Calu3 (cell line): ENCODE measurements around the gene SPATA16. TPM values are rescaled to one million over a fixed set of nuclear protein-coding genes. Genes with fewer than 3 reads are reported as not detected.
A peak's percentile ranks its signal among the peaks of the same experiment; 100 is the strongest.

Experiments used
- BruUV-seq: library from RNA; stranded (reverse); fragments of 400-500 nt; replicated peaks from 2 replicates; lab custom pipeline; 2021; lab: Mats Ljungman, UMichigan
- CTCF ChIA-PET: fragments of 300-600 bp; sonication (Branson Sonifier 250); formaldehyde crosslinking; loops from one replicate; lab custom pipeline; 2022; ENCODE audit warnings: antibody characterized with exemption; lab: Charles Lee
- DNase-seq: peaks from one replicate; pipeline ENCODE4 v3.0.0; 2022
- H3K27ac Mint-ChIP-seq: one replicate; pipeline ENCODE4 v1.8.0; 2022; ENCODE audit warnings: mixed read lengths; ENCODE audit not compliant: unreplicated experiment
- H3K27me3 Mint-ChIP-seq: one replicate; pipeline ENCODE4 v1.8.0; 2022; ENCODE audit warnings: mixed read lengths; ENCODE audit not compliant: unreplicated experiment
- H3K36me3 Mint-ChIP-seq: one replicate; pipeline ENCODE4 v1.8.0; 2022; ENCODE audit warnings: mild to moderate bottlenecking, moderate library complexity, mixed read lengths; ENCODE audit not compliant: insufficient read depth, unreplicated experiment
- H3K4me1 Mint-ChIP-seq: one replicate; pipeline ENCODE4 v1.8.0; 2022; ENCODE audit warnings: mild to moderate bottlenecking, low read depth, mixed read lengths; ENCODE audit not compliant: unreplicated experiment
- H3K4me3 Mint-ChIP-seq: one replicate; pipeline ENCODE4 v1.8.0; 2022; ENCODE audit warnings: mild to moderate bottlenecking, low read depth, moderate library complexity, mixed read lengths; ENCODE audit not compliant: unreplicated experiment
- H3K9me3 Mint-ChIP-seq: one replicate; pipeline ENCODE4 v1.8.0; 2022; ENCODE audit warnings: low read depth, mixed read lengths; ENCODE audit not compliant: unreplicated experiment
- CTCF ChIP-seq: fragments of 200-600 bp; IDR thresholded peaks from one replicate; pipeline ENCODE4 v1.8.0; 2022; ENCODE audit warnings: antibody characterized with exemption; ENCODE audit not compliant: unreplicated experiment
- intact Hi-C: fragments of 100-400 bp; cut with micrococcal nuclease; formaldehyde crosslinking; loops from one replicate; pipeline ENCODE4 v1.10.0; 2022; ENCODE audit not compliant: unreplicated experiment
- total RNA-seq: library from RNA; stranded (reverse); gene quantifications from 2 replicates; pipeline ENCODE4 v1.2.3, GENCODE V29; 2022

The SPATA16 gene
- total RNA-seq, 1 experiment from 2014 or later: not detected

- no peak for TF ChIP-seq CTCF
- intact Hi-C loops: no loop called here
- H3K9me3 Mint-ChIP-seq: peaks cover 3% of the 10 kb centered on the region
- CTCF ChIA-PET: interaction anchor here (0.6 to 1.0 kb wide), 6 partner anchors 11 to 205 kb away, joined by 3 to 8 read pairs (median 6); no protein-coding TSS in a partner anchor
- H3K36me3 Mint-ChIP-seq: no peaks in the 10 kb centered on the region
- no TSS peak for BruUV-seq
- H3K27me3 Mint-ChIP-seq: no peaks in the 10 kb centered on the region
- peak; percentile 31 for DNase-seq
- peaks cover 17% of the 10 kb centered on the region for H3K4me1 Mint-ChIP-seq
- H3K4me3 Mint-ChIP-seq: no peak overlapping the region
- no peak overlapping the region for H3K27ac Mint-ChIP-seq
Measured at GRCh38 chr3:172856795-172857742, 284.0 kb downstream of the SPATA16 start.

- Mint-ChIP-seq H3K36me3 (no peaks in the 10 kb centered on the region), H3K9me3 (no peaks in the 10 kb centered on the region), H3K27me3 (no peaks in the 10 kb centered on the region), H3K27ac (no peak overlapping the region), H3K4me3 (no peak overlapping the region), H3K4me1 (peaks cover 30% of the 10 kb centered on the region)
- CTCF ChIA-PET: no interaction called here
- BruUV-seq: no TSS peak
- no peak for TF ChIP-seq CTCF
- intact Hi-C loops: no loop called here
- no peak for DNase-seq
Measured at GRCh38 chr3:172855037-172855436, 286.0 kb downstream of the SPATA16 start.

- no TSS peak for BruUV-seq
- no peak for DNase-seq
- Mint-ChIP-seq H3K9me3 (no peaks in the 10 kb centered on the region), H3K36me3 (no peaks in the 10 kb centered on the region), H3K4me3 (no peak overlapping the region), H3K27me3 (no peaks in the 10 kb centered on the region), H3K4me1 (peaks cover 33% of the 10 kb centered on the region), H3K27ac (no peak overlapping the region)
- TF ChIP-seq CTCF: no peak
- intact Hi-C loops: no loop called here
- CTCF ChIA-PET: interaction anchor here (1.0 kb wide), 1 partner anchor 9 kb away, joined by 4 read pairs; no protein-coding TSS in a partner anchor
Measured at GRCh38 chr3:172853921-172854666, 286.9 kb downstream of the SPATA16 start.

GRCh38 chr3:172853005-172853404, 288.0 kb downstream of the SPATA16 start:
- no peak for DNase-seq
- intact Hi-C loops: no loop called here
- Mint-ChIP-seq H3K9me3 (no peaks in the 10 kb centered on the region), H3K36me3 (no peaks in the 10 kb centered on the region), H3K4me1 (peaks cover 33% of the 10 kb centered on the region), H3K4me3 (no peak overlapping the region), H3K27ac (no peak overlapping the region), H3K27me3 (no peaks in the 10 kb centered on the region)
- no peak for TF ChIP-seq CTCF
- CTCF ChIA-PET: interaction anchor here (1.0 kb wide), 1 partner anchor 10 kb away, joined by 4 read pairs; no protein-coding TSS in a partner anchor
- no TSS peak for BruUV-seq
